Measurements from ENCODE around the gene NRXN3.

GRCh38 chr14:79162833-79163232 lies 992.7 kb downstream of the NRXN3 start:
- no peak for TF ChIP-seq CTCF (IDR thresholded peaks at IDR 0.05; ENCODE audit: low read depth, low read length, missing input control)
- TF ChIP-seq MAX (IDR thresholded peaks at IDR 0.05), result no peak
- TF ChIP-seq ZBTB33 (IDR thresholded peaks at IDR 0.05), result no peak
- TF ChIP-seq YY1 (IDR thresholded peaks at IDR 0.05), result no peak
